HG02938 (cell line): ENCODE measurements around the gene WDR93.

ENCODE experiments used
- ATAC-seq: cut with Tn5 transposase; IDR thresholded peaks from one replicate; pipeline ENCODE4 v1.9.1; 2021; ENCODE audit warnings: mild to moderate bottlenecking, moderate library complexity; ENCODE audit not compliant: unreplicated experiment

The WDR93 gene

DNA sequence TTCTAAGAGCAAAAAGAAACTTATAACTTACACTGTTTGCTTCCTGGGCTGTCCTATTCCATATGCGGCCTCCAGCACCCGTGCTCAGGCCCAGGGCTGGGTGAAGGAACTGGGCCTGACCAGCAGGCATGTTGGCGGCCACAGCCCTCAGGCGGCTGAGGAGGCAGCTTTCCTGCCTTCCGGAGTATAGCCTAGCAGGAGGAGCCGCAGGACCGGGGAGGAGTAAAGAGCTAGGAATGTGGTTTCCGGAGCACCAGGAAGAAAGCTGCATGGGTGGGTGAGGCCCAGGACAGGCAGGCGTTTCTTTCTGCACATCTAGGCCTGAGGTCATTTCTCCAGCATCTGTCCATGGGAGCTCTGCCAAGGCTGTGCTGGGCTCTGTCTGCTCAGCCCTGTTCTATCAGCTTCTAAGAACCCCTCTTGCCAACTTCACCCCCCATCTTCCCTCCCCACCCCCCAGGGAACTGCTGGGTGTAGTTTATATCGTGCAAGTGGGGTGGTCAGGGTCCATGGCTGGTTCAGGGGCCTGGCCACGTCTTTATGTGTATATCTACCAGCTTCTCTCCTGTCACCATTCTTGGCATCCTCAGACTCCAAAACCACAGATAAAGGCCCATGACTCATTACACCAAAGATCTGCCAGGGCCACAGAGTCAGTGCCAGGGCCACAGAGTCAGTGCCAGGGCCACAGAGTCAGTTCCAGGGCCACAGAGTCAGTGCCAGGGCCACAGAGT lies 27.6 kb upstream of the WDR93 start:
- no peak for ATAC-seq

DNA sequence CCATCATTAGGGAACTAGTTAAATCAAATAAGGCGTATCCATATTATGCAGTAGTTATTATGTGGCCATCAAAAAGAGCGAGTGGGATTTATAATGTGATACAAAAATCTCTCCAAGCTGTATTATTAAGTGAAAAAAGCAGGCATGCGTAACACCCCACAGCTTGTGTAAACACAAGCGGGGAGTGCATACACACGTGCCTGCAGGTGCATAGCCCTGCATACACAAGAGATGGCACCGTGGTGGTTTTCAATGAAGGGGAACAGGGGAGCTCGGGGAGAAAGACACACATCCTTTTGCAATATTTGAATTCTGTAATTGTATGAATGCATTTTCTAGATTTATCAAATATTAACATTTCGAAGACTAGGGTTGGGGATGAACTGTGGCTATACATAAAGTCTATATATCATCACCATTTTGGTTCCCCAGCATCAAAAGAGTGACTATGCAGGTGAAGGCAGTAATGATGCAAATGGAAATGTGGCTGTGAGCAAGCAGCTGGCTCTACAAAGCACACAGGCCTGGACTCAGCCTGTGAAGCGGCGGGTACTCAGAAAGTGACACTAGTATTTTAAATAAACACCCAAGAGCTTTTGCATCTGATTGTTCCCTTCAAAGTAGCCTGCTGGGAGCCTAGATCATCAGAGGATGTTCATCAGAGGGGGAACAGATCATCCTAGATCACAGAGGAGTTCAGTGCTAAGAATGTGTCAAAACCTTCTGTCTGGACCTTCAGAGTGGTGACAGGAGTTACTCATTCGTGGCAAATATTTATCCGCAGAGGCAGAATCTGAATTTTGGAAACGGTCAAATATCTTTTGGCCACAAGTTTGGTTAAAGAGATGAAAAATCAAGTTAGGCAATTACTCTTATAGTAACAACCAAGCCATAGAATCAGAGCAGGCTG lies 25.9 kb upstream of the WDR93 start:
- no peak for ATAC-seq

DNA sequence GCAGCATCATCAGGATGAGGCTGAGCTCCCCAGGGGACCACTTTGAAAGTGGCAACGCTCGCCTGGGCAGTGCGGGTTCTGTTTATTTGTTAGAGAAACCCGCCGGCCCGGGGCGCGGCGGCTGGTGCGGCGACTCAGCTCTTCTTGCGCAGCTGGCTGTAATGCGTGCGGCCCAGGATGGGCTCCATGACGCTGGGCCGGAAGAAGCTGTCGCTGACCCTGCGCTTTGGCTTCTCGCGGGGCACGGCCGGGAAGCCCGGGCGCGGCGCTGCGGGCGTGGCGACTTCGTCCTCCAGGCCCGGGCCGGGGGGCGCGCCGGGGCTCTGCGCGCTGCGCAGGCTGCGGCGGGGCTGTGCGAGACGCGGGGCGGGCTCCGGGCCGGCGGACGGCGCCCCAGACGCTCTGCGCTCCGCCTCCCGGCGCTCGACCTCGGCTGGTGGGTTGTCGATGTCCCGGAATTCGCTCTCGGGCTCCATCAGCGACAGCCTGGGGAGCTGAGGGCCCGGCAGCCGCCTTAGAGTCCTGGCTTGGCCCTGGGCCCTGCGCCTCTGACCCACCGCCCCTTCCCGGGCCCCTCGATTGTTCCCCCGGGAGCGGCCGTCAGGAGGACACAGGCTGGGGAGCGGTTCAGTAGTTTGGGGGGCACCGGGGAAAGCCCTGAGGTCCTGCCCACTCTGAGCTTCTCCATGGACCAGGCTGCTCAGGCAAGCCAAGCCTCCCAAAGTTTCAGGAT lies 25.0 kb upstream of the WDR93 start:
- no peak for ATAC-seq

DNA sequence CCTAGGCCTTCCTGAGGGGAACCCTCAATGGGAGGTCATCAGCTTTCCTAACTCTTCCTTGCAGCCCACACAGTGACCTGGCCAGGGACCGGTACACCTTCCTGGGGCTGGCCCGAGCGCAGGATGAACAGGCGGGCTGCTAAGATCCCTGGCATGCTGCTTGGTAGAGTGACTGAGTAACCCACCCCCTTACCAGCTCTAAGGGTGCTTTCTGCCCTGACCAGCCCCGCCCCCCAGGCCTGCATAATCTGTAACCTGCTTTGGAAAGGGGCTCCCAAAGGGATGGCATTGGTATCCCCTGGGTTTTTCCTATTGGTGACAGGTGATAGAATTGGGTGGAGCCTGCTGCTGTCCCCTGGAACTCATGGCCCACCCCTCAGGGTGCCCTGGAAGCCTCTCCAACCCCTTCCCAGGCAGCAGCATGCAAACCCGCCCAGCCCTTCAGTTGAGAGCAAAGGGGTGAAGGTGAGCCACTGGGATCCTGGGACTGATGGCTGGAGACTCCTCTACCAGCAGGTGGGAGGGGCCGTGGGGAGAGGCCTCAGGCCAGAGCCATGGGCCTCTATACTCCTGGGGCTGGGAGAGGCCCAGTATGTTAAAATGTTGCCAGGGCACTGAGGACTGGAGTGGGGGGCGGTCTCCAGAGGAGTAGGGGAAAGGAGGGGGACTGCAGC lies 24.3 kb upstream of the WDR93 start:
- ATAC-seq = no peak

DNA sequence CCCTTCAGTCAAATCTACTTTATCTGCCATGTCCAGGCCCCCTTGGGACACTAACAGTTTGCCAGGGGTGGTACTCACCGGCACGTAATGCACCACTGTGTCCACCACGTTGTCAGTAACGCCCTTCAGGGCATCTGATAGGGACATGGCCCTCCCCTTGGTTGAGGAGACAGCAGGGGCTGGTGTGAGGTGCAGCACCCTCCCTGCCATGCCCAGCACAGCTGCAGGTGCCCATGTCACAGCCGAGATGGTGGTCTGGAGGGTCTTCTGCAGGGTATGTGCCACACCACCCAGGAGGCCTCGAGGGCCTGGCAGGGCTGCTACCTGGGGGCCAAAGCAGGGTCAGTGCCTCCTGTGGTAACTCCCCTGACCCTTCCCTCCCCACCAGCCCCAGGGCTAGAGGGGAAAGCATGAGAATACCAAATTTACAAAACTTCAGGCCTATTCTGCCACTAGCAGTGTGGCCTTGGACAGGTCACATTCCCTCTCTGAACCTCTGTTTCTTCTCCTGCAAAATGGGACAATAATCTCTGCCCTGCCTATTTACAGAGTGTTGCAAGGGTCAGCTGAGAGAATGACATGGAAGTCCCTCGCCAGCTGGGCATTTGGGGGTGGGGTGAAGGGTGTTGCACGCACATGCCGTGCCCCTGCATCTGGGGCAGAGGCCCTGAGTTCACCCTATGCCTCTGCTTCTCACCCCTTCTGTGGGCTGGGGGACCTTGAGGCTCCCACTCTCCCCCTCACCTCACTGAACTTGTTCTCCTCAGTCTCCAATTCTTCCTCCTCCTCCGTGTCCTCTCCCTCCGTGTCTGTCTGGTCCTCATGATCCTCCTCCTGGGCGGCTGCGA lies 23.5 kb upstream of the WDR93 start:
- no peak for ATAC-seq

DNA sequence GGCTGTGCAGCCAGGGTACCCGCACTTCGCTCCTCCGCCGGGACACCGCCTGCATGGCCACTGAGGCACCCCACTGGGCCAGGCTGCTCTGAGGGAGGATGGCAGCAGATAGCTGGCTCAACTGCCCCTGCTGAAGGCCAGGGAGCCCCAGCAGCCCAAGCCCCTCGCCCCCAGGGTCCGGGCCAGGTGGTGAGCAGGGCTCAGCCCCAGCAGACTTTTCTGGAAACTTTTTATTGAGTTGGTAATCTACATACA lies 23.0 kb upstream of the WDR93 start:
- no peak for ATAC-seq

DNA sequence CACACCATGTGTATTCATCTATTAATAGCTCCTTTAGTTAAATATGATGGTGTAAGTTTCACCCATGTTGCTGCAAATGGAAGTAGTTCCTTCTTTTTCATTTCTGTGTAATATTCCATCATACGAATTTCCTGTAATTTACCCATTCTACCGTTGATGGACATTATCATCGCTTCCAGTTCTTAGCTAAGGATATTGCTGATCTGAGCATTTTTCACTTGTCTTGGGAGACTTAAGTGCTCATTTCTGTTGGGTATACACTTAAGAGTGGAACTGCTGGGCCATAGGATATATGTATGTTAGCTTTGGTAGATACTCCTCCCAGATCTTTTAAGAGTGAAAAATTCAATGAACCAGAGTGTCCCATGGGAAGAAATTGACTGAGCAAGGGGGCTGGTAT lies 22.4 kb upstream of the WDR93 start:
- ATAC-seq = no peak

DNA sequence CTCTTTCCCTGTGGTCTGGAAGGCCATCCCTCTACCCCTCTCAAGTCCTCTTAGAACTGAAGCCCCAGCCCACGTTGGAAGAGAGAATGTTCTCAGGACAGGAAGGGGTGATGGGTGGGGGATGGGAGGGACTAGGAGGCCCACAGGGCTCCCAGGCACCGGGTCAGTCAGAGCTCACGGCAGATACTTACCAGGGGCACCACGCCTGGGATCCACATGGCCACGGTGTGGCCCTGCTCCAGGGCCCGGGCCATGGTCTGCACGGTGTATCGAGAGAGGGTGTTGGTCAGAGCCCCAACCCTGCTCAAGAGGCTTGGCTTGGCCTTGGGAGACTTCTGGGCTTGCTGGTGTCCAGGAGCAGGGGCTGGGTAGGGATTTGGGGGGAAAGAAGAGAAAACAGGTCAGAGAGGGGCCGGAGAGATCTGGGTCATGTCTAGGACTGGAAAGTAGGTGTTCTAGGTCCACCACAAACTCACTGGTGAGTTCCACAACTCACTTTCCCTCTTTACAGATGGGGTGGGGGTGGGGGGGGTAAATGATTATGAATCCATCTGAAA lies 21.2 kb upstream of the WDR93 start:
- ATAC-seq = no peak

DNA sequence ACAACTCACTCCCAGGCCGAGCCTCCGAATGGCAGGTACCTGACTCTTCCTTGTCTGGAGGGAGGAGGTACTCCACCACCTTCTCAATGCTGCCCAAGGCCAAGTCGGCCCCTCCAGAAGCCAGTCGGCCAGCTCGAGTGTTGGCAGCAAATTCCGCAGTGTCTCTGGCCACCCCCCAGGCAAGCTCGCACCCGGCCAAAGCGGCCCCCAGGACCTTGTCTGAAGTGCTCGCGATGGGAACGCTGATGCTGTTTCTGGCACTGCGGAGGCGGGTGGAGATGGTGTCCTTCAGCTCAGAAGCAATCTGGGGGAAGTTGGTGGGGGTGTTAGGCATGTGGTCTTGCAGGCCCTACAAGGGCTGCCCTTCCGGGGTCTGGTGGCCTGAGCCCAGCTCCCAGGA lies 20.7 kb upstream of the WDR93 start:
- ATAC-seq = no peak

DNA sequence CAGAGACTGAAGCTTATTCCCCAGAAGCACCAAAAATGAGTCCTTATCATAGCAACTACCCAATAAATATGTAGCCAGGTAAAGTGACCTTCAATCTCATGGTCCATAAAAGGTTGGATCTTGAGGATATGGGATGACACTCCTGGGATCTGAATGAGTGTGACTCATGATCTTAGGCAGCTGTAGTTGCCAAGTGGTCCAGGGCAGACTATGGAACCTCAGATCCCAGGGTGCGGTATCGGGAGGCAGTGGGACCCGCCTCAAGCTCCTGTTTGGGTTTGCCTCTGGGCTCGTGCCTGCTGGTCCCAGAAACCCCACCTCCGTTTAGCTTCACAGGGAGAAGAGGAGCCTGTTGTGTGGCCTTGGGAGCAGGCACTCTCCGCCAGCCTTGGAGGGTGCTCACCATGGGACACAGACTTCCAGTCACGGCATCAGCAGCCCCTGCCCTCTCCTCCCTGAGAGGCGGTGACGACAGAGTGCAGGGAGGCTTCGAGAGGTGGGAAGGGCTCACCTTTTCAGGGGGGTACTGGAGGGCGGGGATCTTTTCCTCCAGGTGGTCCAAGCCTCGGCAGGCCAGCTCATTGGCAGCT lies 19.5 kb upstream of the WDR93 start:
- ATAC-seq = no peak

DNA sequence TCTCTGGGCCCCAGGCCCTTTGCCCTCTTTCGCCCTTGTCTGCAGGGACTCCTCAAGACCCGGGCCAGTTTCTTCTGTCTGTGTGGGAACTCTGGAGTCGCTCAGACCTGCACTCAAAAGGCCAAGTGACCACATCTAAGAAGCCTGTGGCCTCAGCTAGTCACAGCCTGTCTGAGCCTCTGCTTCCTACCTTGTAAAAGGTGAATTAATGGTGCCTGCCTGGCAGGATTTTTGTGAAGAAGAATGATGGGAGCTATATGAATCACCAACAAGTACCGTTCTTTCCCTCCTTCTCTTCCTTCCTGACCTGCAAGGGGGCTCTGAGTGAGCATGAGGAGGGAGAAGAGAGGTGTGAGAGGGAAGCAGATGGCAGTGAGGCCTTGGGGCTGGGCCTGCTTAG lies 18.9 kb upstream of the WDR93 start:
- no peak for ATAC-seq

DNA sequence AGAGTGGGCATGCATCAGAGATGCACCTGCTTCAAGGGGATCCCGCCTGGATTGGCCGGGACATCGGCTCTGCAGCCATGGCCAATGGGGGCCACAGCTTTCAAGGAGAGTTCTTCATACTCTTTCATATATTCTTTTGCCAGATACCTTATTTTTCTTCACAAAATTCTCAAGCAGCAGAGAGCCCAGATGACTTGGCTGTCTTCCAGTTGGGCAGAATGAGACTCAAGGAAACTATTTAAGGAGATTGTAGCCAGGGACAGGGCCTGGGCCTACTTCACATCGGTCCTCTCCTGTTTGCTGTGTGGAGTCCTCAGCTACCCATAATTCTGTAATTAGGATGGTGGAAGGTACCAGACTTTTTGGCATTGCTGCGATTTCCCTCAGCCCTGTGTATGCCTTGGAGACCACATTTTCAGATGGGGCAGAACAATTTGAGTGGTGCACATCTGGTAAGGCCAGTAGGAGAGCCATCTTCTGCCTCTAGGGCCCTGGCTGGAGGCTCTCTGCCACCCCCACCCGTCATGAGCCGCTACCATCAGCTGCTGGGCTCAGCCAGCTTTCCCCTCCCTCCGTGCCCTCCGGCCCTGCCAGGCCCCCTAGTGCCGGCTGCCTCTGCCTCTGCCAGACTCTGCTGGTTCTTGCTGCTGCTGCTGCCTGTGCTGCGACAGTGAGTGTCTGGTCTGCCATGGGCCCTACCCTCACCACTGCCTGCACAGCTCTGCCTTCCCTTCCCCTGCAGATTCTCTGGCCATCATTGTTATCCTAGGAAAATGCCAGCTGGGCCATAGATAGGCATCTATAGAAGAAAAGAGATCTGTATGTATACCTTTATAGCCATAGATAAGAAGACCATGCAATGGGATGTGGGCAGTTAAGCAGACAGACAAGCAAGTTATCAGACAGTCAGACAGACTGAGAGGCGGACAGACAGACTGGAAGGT lies 18.1 kb upstream of the WDR93 start:
- no peak for ATAC-seq

DNA sequence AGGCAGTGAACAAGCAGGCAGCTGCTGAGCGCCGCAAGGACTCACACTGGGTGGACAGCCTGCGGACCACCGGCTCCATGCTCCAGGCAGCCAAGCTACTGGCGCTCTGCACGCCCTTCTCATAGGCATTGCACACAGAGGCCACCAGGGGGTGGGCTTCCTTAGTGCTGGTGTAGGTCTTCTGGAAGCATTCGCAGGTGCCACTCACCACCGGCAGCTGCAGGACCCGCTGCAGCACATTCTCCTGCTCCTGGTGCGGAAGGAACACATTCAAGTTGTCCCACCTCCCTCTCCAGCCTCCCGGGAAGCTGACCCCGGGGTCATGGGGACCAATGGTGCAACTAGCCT lies 17.5 kb upstream of the WDR93 start:
- no peak for ATAC-seq

DNA sequence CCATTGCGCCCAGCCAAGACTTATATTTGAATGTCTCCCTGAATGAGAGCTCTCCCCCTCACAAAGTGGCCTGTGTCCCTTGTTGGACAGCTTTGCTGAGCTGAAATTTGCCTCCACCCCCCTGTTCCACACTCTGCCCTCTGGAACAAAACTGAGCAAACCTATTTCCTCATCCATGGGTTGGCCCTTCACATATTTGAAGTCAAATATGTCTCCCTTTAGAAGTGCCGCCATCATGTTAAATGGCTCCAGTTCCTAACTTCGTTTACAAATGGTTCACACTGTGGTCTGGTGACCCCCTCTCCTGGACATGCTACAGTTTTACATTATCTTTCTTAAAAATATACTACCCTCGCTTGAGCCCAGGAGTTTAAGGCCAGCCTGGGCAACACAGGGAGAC lies 16.1 kb upstream of the WDR93 start:
- no peak for ATAC-seq

DNA sequence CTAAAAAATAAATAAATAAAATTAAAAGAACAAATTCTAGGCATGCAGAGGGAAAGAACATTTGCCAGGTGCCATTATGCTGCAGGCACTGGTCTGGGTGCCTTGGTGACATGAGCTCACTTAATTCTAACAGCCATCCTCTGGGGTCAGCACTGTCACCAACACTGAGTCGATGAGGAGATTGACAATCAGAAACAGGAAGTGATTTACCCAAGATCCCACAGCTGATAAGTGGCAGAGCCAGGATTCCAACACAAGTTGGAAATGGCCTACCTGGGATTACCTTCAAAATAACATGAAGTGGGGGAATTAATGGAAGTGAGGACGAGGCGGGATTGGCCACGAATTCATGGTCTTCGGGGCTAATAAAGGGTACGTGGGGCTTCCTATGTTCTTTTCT lies 15.0 kb upstream of the WDR93 start:
- ATAC-seq = no peak

DNA sequence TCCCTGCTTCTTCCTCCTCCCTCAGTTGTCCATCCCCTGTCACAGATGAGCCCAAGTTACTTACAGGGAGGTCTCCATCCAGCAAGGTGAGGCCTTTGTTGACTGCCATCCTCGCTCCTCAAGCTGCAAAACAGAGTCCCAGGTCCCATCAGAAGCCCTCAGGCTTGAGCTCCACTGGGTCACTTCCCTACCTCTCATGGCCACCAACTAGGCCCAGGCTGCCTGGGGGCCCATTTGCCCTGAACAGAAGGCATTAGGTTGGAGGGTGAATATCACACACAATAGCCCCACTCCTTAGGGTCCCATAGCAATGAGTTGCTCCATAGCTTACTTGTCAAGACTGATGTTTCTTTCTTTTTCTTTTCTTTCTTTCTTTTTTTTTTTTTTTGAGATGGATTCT lies 13.2 kb upstream of the WDR93 start:
- no peak for ATAC-seq

DNA sequence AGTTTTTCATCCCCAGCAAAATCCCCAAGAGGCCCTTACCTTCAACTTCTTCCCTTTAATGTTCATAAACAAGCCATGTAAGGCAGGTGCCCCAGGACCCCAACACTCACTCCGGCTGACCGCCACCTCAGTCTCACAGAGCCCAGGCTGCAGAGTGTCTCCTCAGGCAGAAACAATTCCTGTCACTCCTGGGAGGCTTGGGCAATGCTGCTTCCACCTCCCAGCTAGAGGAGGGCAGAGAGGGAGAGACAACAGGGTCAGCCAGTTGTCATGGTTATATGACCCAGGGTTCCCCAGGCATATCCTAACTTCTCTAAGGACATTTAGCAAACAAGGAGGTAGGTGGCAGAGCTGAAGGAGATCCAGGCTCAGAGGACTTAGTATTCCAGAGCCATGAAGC lies 11.4 kb upstream of the WDR93 start, which contains the start of gene PLIN1:
Gene PLIN1 (minus strand): TSS at position 156 of the 400 bp plus-strand sequence. CDS start 1,878 bp downstream, outside the sequence.
- no peak for ATAC-seq

DNA sequence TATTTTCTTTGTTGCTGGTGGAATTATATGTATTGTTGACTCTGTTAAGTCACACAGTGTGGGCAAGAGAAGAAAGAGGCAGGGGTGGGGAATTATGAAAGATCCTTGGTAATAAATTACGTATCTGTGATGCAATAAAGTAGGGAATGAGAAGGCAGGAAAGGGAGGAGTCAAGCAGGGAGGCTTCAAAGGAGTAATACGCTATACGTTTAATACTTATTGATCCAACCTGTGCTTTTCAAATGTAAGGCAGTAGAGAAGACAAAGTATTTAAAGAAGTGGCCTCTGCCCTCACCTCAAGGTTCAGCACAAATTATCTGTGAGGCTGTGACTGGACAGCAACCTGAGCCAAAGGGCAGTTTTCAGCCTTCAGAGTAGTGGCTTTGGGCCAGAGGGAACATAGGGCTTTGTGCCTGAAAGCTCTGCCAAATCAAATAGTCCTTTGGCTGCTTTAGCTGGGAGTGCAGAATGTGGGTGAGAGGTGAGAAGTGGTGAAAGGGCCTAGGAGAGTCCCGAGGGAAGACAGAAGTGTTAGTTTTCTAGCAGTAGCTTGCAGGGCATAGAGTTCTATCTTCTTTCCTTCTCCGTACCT lies 10.2 kb upstream of the WDR93 start:
- ATAC-seq = no peak
